GM23338 (cell line): ENCODE measurements around the gene GMEB2. TPM values are rescaled to one million over a fixed set of nuclear protein-coding genes. Genes with fewer than 3 reads are reported as not detected.

Experiments used
- ATAC-seq: fragments of 200-7000 bp; cut with Tn5 transposase; 3 replicates; pipeline ENCODE4 v1.9.1; 2020
- DNase-seq: peaks from one replicate; pipeline ENCODE4 v3.0.0-alpha.2; 2015; ENCODE audit warnings: low spot score
- H2AFZ ChIP-seq: fragments of 200-600 bp; sonication (generic); 2 replicates; pipeline ENCODE4 v1.8.0; 2016; ENCODE audit warnings: antibody characterized with exemption, mild to moderate bottlenecking, moderate library complexity
- H3F3A ChIP-seq: fragments of 200-600 bp; sonication (generic); replicated peaks from 2 replicates; pipeline ENCODE4 v1.8.0; 2017; ENCODE audit warnings: antibody characterized with exemption, mixed run types, low read depth
- H3K27ac ChIP-seq: fragments of 200-600 bp; sonication (generic); 2 replicates; pipeline ENCODE4 v1.6.1; 2016; ENCODE audit warnings: low read depth
- H3K27me3 ChIP-seq: fragments of 200-600 bp; sonication (generic); 2 replicates; pipeline ENCODE4 v1.8.0; 2016; ENCODE audit warnings: mild to moderate bottlenecking, mixed run types, moderate library complexity; ENCODE audit not compliant: insufficient read depth
- H3K36me3 ChIP-seq: fragments of 200-600 bp; sonication (generic); 2 replicates; pipeline ENCODE4 v1.8.0; 2016; ENCODE audit warnings: mild to moderate bottlenecking; ENCODE audit not compliant: insufficient read depth
- H3K4me1 ChIP-seq: fragments of 200-600 bp; sonication (generic); 2 replicates; pipeline ENCODE4 v1.8.0; 2016; ENCODE audit warnings: mild to moderate bottlenecking, moderate library complexity; ENCODE audit not compliant: insufficient read depth
- H3K4me2 ChIP-seq: fragments of 200-600 bp; sonication (generic); 2 replicates; pipeline ENCODE4 v1.7.1; 2017; ENCODE audit warnings: mixed run types
- H3K4me3 ChIP-seq: fragments of 200-600 bp; sonication (generic); 2 replicates; pipeline ENCODE4 v1.6.1; 2016; ENCODE audit warnings: mixed run types
- H3K79me2 ChIP-seq: fragments of 200-600 bp; sonication (generic); replicated peaks from 2 replicates; pipeline ENCODE4 v1.8.0; 2017; ENCODE audit warnings: mild to moderate bottlenecking; ENCODE audit not compliant: insufficient read depth
- H3K9me2 ChIP-seq: fragments of 200-600 bp; sonication (generic); 2 replicates; pipeline ENCODE4 v1.8.0; 2017; ENCODE audit not compliant: insufficient read depth
- H4K20me1 ChIP-seq: fragments of 200-600 bp; sonication (generic); replicated peaks from 2 replicates; pipeline ENCODE4 v1.8.0; 2017; ENCODE audit warnings: mild to moderate bottlenecking; ENCODE audit not compliant: insufficient read depth
- H3K27ac Mint-ChIP-seq: 2 replicates; pipeline ENCODE4 v1.8.0; 2020; ENCODE audit warnings: inconsistent platforms, mild to moderate bottlenecking, moderate library complexity, mixed read lengths
- H3K27me3 Mint-ChIP-seq: 3 replicates; pipeline ENCODE4 v1.8.0; 2022; ENCODE audit warnings: low read depth, mild to moderate bottlenecking, moderate library complexity, mixed read lengths, inconsistent platforms; ENCODE audit not compliant: insufficient read depth, poor library complexity
- H3K36me3 Mint-ChIP-seq: 3 replicates; pipeline ENCODE4 v1.8.0; 2021; ENCODE audit warnings: low read depth, mild to moderate bottlenecking, inconsistent platforms, moderate library complexity, mixed read lengths
- H3K4me1 Mint-ChIP-seq: 3 replicates; pipeline ENCODE4 v1.8.0; 2020; ENCODE audit warnings: mild to moderate bottlenecking, inconsistent platforms, mixed read lengths
- H3K4me3 Mint-ChIP-seq: 3 replicates; pipeline ENCODE4 v1.8.0; 2021; ENCODE audit warnings: moderate library complexity, mild to moderate bottlenecking, inconsistent platforms, mixed read lengths
- H3K9me3 Mint-ChIP-seq: 3 replicates; pipeline ENCODE4 v1.8.0; 2020; ENCODE audit warnings: moderate library complexity, mild to moderate bottlenecking, inconsistent platforms, mixed read lengths
- EZH2phosphoT487 ChIP-seq: fragments of 200-600 bp; sonication (generic); IDR thresholded peaks from one replicate; pipeline ENCODE4 v1.8.1; 2018; ENCODE audit warnings: antibody characterized with exemption; ENCODE audit not compliant: unreplicated experiment
- ZNF462 ChIP-seq: fragments of 250-450 bp; sonication (Bioruptor Pico); IDR thresholded peaks from 2 replicates; pipeline ENCODE4 v1.5.0; 2020; ENCODE audit warnings: mild to moderate bottlenecking, moderate library complexity
- polyA plus RNA-seq: library from polyadenylated mRNA; unstranded; fragments of >200 nt; fragmentation: Nextera tagmentation; extraction: Ambion mirVana; gene quantifications from 2 replicates; pipeline ENCODE4 v1.2.1, GENCODE V29; 2016
- total RNA-seq: library from RNA; depleted of rRNA; stranded (reverse); fragments of >200 nt; shearing (Covaris generic); gene quantifications from 2 replicates; pipeline ENCODE4 v1.2.3, GENCODE V29; 2014
- TF ChIP-seq, protein P1 (sequence below): IDR thresholded peaks from one replicate; pipeline ENCODE4 v1.6.1; 2018; ENCODE audit warnings: antibody characterized with exemption; ENCODE audit not compliant: unreplicated experiment
- TF ChIP-seq, protein P2 (sequence below), 2 experiments: fragments of 200-600 bp in 1 of 2; sonication (generic) in 1 of 2; conservative IDR thresholded peaks; 2 replicates each; pipeline versions ENCODE4 v1.5.1 to v1.6.1; 2016 to 2017; ENCODE audit warnings: antibody characterized with exemption in 2 of 2, low read depth in 2 of 2, mild to moderate bottlenecking in 2 of 2, moderate library complexity in 1 of 2

The GMEB2 gene
- total and polyA plus RNA-seq, 2 experiments from 2014 or later: 4.4 to 20.6 TPM

GRCh38 chr20:63579017-63579694 lies 47.7 kb downstream of the GMEB2 start (continued):
- no peak for TF ChIP-seq ZNF462 (CRISPR knock-in tag)
- TF ChIP-seq, protein P1, sequence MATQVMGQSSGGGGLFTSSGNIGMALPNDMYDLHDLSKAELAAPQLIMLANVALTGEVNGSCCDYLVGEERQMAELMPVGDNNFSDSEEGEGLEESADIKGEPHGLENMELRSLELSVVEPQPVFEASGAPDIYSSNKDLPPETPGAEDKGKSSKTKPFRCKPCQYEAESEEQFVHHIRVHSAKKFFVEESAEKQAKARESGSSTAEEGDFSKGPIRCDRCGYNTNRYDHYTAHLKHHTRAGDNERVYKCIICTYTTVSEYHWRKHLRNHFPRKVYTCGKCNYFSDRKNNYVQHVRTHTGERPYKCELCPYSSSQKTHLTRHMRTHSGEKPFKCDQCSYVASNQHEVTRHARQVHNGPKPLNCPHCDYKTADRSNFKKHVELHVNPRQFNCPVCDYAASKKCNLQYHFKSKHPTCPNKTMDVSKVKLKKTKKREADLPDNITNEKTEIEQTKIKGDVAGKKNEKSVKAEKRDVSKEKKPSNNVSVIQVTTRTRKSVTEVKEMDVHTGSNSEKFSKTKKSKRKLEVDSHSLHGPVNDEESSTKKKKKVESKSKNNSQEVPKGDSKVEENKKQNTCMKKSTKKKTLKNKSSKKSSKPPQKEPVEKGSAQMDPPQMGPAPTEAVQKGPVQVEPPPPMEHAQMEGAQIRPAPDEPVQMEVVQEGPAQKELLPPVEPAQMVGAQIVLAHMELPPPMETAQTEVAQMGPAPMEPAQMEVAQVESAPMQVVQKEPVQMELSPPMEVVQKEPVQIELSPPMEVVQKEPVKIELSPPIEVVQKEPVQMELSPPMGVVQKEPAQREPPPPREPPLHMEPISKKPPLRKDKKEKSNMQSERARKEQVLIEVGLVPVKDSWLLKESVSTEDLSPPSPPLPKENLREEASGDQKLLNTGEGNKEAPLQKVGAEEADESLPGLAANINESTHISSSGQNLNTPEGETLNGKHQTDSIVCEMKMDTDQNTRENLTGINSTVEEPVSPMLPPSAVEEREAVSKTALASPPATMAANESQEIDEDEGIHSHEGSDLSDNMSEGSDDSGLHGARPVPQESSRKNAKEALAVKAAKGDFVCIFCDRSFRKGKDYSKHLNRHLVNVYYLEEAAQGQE: no peak

DNA sequence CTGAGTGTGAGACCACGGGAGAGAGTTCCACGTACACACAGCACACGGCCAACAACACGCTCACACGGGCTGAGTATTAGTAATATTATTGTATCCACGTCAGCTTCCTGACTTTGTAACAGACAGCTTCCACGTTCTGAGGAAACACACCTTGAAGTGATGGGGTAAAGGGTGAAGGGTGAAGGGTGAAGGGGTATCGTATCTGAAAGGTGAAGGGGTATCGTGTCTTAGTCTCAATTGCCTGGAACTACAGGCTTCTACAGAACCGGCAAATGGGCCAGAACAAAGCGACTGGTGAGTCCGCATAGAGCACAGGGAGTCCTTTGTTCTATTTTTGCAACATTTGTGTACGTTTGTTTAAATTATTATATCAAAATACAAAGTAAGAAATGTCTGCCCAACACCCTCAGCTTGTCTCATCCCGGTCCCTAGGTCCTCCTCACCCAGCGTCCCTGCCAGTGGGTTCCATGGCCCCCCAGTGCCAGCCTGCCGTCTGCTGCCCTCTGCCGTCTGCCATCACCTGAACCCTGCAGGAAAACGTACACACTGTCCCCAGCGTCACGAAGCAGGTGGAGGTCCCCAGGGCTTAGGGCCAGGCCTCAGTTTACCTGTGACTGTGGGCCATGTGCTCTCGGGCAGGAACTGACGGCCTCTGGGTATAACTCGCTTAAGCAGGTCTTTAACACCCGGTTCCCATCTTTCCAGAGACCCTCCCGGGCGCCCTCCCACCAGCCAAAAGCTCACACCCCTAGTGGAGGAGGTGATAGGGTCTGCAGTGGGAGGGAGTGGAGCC lies 48.5 kb downstream of the GMEB2 start:
- DNase-seq: no peak
- no peak overlapping the region for H3K27ac ChIP-seq
- ATAC-seq: no peak
- no peak overlapping the region for H2AFZ ChIP-seq
- H3F3A ChIP-seq: 0 out of 2 replicates have a peak, but pooled peaks cover 3% of the 10 kb centered on the region
- no peaks in the 10 kb centered on the region; the same call in 1 of the 2 replicates for H3K4me1 ChIP-seq
- H3K4me1 Mint-ChIP-seq: no peaks in the 10 kb centered on the region; the same call in 2 of the 3 replicates
- no peaks in the 10 kb centered on the region for H3K36me3 ChIP-seq
- no peaks in the 10 kb centered on the region for H3K9me3 Mint-ChIP-seq
- no peaks in the 10 kb centered on the region for H4K20me1 ChIP-seq
- H3K27me3 ChIP-seq: no peaks in the 10 kb centered on the region
- no peak overlapping the region for H3K4me3 ChIP-seq
- H3K27me3 Mint-ChIP-seq: peaks cover 8% of the 10 kb centered on the region
- H3K36me3 Mint-ChIP-seq: no peaks in the 10 kb centered on the region
- no peak overlapping the region for H3K27ac Mint-ChIP-seq
- H3K4me3 Mint-ChIP-seq: no peak overlapping the region
- TF ChIP-seq, protein P2, sequence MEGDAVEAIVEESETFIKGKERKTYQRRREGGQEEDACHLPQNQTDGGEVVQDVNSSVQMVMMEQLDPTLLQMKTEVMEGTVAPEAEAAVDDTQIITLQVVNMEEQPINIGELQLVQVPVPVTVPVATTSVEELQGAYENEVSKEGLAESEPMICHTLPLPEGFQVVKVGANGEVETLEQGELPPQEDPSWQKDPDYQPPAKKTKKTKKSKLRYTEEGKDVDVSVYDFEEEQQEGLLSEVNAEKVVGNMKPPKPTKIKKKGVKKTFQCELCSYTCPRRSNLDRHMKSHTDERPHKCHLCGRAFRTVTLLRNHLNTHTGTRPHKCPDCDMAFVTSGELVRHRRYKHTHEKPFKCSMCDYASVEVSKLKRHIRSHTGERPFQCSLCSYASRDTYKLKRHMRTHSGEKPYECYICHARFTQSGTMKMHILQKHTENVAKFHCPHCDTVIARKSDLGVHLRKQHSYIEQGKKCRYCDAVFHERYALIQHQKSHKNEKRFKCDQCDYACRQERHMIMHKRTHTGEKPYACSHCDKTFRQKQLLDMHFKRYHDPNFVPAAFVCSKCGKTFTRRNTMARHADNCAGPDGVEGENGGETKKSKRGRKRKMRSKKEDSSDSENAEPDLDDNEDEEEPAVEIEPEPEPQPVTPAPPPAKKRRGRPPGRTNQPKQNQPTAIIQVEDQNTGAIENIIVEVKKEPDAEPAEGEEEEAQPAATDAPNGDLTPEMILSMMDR (conservative IDR thresholded peaks at IDR 0.05; ENCODE audit: low read depth in 2 of 2): peak in 1 of 2 experiments; percentile 47; a peak in 2 of 4 replicates
- no peak for TF ChIP-seq EZH2phosphoT487
- H3K9me2 ChIP-seq: no peaks in the 10 kb centered on the region
- no peaks in the 10 kb centered on the region for H3K79me2 ChIP-seq
- no peak overlapping the region for H3K4me2 ChIP-seq
